Stimulated activated CD8-positive, alpha-beta memory T cell treated with anti-CD3 and anti-CD28 coated beads, Interleukin-7, amount 100 ng/mL, for 1 hour (primary cell): ENCODE data around the gene ART3.

Source experiments
- DNase-seq, 2 donors: peaks; one replicate each; pipeline ENCODE4 v3.0.0-alpha.2; 2020; ENCODE audit warnings: low read depth in 2 of 2

ART3 gene

GRCh38 chr4:76072760-76073159 lies 1.7 kb upstream of the ART3 start:
- DNase-seq, result no peak

- DNase-seq, result no peak
Observed at GRCh38 chr4:76074993-76075600, 588 bp downstream of the ART3 start.

- no peak for DNase-seq
Observed at GRCh38 chr4:76078033-76078613, 3.6 kb downstream of the ART3 start.

- no peak for DNase-seq
Observed at GRCh38 chr4:76083386-76083988, 9.0 kb downstream of the ART3 start.

GRCh38 chr4:76084542-76084941 lies 10.0 kb downstream of the ART3 start:
- DNase-seq, result no peak

GRCh38 chr4:76087007-76087769 lies 12.7 kb downstream of the ART3 start:
- no peak for DNase-seq

GRCh38 chr4:76088719-76089118 lies 14.2 kb downstream of the ART3 start:
- DNase-seq, result no peak

- no peak for DNase-seq
Observed at GRCh38 chr4:76090241-76090691, 15.8 kb downstream of the ART3 start.

- DNase-seq, result no peak
Observed at GRCh38 chr4:76091052-76091451, 16.5 kb downstream of the ART3 start.

GRCh38 chr4:76095568-76095967 lies 21.1 kb downstream of the ART3 start:
- no peak for DNase-seq

GRCh38 chr4:76096076-76096475 lies 21.6 kb downstream of the ART3 start:
- DNase-seq, result no peak

GRCh38 chr4:76105652-76106051 lies 31.1 kb downstream of the ART3 start:
- DNase-seq, result no peak

GRCh38 chr4:76106442-76106841 lies 31.9 kb downstream of the ART3 start:
- no peak for DNase-seq

GRCh38 chr4:76108467-76109181 lies 34.1 kb downstream of the ART3 start:
- no peak for DNase-seq

- DNase-seq, result no peak
Observed at GRCh38 chr4:76116821-76117220, 42.3 kb downstream of the ART3 start.

- DNase-seq, result no peak
Observed at GRCh38 chr4:76117536-76117935, 43.0 kb downstream of the ART3 start.

- no peak for DNase-seq
Observed at GRCh38 chr4:76120199-76120598, 45.7 kb downstream of the ART3 start.

GRCh38 chr4:76125816-76126215 lies 51.3 kb downstream of the ART3 start:
- no peak for DNase-seq

GRCh38 chr4:76127754-76128153 lies 53.2 kb downstream of the ART3 start:
- no peak for DNase-seq

GRCh38 chr4:76141241-76141640 lies 66.7 kb downstream of the ART3 start:
- DNase-seq, result no peak

- no peak for DNase-seq
Observed at GRCh38 chr4:76144546-76144945, 70.0 kb downstream of the ART3 start.
